ENCODE data around the gene CNGB1. TPM values are rescaled to one million over a fixed set of nuclear protein-coding genes. Genes with fewer than 3 reads are reported as not detected.

CNGB1 gene
- polyA plus RNA-seq, 1 of the 3 experiments (the other 2 are of a cell fraction): 0.05 TPM

DNA sequence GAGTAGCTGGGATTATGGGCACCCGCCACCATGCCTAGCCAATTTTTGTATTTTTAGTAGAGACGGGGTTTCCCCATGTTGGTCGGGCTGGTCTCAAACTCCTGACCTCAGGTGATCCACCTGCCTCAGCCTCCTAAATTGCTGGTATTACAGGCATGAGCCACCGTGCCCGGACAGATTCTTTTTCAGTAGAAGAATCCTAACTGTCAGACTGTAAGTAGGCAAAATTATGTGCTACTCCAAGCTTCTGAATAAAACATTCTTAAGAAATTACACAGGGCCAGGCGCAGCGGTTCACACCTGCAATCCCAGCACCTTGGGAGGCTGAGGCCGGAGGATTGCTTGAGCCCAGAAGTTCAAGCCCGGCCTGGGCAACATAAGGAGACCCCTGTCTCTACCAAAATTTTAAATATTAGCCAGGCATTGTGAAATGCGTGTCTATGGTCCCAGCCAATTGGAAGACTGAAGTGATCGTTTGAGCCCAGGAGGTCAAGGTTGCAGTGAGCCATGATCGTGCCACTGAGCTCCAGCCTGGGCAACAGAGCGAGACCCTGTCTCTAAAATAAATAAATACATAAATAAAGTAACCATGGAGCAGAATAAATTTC, 101.9 kb downstream of the CNGB1 start:
- Histone ChIP-seq H3K4me1 (ENCODE audit: control insufficient read depth in 1 of 2, insufficient read depth in 2 of 2, low read depth in 1 of 2, low read length in 1 of 2) (peaks cover 3 to 11% of the 10 kb centered on the region in 2 experiments; a peak in 2 of 4 replicates), H3F3A (replicated peaks; ENCODE audit: insufficient read depth) (peaks cover 19% of the 10 kb centered on the region), H4K20me1 (ENCODE audit: insufficient read depth) (no peaks in the 10 kb centered on the region), H3K36me3 (replicated peaks in 1 of 2; ENCODE audit: control insufficient read depth in 1 of 2, insufficient read depth in 2 of 2, low read length in 1 of 2) (no peaks in the 10 kb centered on the region), H3K9me3 (no peaks in the 10 kb centered on the region), H2AFZ (ENCODE audit: low read depth) (no peak overlapping the region), H3K9me2 (no peaks in the 10 kb centered on the region), H3K27ac (ENCODE audit: low read depth in 2 of 2, low read length in 1 of 2) (no peak overlapping the region), H3K4me3 (ENCODE audit: low read depth in 2 of 2, low read length in 1 of 2) (no peak overlapping the region), H3K9ac (no peak overlapping the region), H3K27me3 (ENCODE audit: insufficient read depth) (no peaks in the 10 kb centered on the region), H3K79me2 (ENCODE audit: insufficient read depth) (no peaks in the 10 kb centered on the region), H3K4me2 (no peak overlapping the region)
- POLR2A ChIA-PET: no interaction called here
- WGBS (ENCODE audit: low lambda C conversion rate): 95% methylated on average over 13 of the region's 13 CpGs
- CTCF ChIA-PET: interaction anchor here (1.3 to 1.4 kb wide), 2 partner anchors 9 to 74 kb away, joined by 3 read pairs; no protein-coding TSS in a partner anchor
- TF ChIP-seq MXI1 (IDR thresholded peaks at IDR 0.05; ENCODE audit: low read depth, low read length): no peak
- TF ChIP-seq, protein P1, sequence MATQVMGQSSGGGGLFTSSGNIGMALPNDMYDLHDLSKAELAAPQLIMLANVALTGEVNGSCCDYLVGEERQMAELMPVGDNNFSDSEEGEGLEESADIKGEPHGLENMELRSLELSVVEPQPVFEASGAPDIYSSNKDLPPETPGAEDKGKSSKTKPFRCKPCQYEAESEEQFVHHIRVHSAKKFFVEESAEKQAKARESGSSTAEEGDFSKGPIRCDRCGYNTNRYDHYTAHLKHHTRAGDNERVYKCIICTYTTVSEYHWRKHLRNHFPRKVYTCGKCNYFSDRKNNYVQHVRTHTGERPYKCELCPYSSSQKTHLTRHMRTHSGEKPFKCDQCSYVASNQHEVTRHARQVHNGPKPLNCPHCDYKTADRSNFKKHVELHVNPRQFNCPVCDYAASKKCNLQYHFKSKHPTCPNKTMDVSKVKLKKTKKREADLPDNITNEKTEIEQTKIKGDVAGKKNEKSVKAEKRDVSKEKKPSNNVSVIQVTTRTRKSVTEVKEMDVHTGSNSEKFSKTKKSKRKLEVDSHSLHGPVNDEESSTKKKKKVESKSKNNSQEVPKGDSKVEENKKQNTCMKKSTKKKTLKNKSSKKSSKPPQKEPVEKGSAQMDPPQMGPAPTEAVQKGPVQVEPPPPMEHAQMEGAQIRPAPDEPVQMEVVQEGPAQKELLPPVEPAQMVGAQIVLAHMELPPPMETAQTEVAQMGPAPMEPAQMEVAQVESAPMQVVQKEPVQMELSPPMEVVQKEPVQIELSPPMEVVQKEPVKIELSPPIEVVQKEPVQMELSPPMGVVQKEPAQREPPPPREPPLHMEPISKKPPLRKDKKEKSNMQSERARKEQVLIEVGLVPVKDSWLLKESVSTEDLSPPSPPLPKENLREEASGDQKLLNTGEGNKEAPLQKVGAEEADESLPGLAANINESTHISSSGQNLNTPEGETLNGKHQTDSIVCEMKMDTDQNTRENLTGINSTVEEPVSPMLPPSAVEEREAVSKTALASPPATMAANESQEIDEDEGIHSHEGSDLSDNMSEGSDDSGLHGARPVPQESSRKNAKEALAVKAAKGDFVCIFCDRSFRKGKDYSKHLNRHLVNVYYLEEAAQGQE (IDR thresholded peaks at IDR 0.05; ENCODE audit: low read depth, low read length): no peak
- no peak for TF ChIP-seq FOSL2 (IDR thresholded peaks at IDR 0.05; ENCODE audit: borderline replicate concordance, low read depth)
- TF ChIP-seq, protein P2, sequence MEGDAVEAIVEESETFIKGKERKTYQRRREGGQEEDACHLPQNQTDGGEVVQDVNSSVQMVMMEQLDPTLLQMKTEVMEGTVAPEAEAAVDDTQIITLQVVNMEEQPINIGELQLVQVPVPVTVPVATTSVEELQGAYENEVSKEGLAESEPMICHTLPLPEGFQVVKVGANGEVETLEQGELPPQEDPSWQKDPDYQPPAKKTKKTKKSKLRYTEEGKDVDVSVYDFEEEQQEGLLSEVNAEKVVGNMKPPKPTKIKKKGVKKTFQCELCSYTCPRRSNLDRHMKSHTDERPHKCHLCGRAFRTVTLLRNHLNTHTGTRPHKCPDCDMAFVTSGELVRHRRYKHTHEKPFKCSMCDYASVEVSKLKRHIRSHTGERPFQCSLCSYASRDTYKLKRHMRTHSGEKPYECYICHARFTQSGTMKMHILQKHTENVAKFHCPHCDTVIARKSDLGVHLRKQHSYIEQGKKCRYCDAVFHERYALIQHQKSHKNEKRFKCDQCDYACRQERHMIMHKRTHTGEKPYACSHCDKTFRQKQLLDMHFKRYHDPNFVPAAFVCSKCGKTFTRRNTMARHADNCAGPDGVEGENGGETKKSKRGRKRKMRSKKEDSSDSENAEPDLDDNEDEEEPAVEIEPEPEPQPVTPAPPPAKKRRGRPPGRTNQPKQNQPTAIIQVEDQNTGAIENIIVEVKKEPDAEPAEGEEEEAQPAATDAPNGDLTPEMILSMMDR (IDR thresholded peaks at IDR 0.05): no peak
- no peak for TF ChIP-seq POLR2AphosphoS5 (IDR thresholded peaks at IDR 0.05; ENCODE audit: low read depth, low read length)
- TF ChIP-seq RXRA (IDR thresholded peaks at IDR 0.05; ENCODE audit: borderline replicate concordance, low read depth): no peak
- no peak for TF ChIP-seq SMC3 (IDR thresholded peaks at IDR 0.05; ENCODE audit: low read depth, low read length)
- no peak for TF ChIP-seq SIN3A (IDR thresholded peaks at IDR 0.05; ENCODE audit: borderline replicate concordance, low read depth, low read length)
- TF ChIP-seq, protein P3, sequence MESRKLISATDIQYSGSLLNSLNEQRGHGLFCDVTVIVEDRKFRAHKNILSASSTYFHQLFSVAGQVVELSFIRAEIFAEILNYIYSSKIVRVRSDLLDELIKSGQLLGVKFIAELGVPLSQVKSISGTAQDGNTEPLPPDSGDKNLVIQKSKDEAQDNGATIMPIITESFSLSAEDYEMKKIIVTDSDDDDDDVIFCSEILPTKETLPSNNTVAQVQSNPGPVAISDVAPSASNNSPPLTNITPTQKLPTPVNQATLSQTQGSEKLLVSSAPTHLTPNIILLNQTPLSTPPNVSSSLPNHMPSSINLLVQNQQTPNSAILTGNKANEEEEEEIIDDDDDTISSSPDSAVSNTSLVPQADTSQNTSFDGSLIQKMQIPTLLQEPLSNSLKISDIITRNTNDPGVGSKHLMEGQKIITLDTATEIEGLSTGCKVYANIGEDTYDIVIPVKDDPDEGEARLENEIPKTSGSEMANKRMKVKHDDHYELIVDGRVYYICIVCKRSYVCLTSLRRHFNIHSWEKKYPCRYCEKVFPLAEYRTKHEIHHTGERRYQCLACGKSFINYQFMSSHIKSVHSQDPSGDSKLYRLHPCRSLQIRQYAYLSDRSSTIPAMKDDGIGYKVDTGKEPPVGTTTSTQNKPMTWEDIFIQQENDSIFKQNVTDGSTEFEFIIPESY (IDR thresholded peaks at IDR 0.05; ENCODE audit: borderline replicate concordance, low read depth): no peak
- no peak for TF ChIP-seq EP300 (IDR thresholded peaks at IDR 0.05; ENCODE audit: borderline replicate concordance in 1 of 2, low read depth in 1 of 2, low read length in 1 of 2)
- TF ChIP-seq, protein P4, sequence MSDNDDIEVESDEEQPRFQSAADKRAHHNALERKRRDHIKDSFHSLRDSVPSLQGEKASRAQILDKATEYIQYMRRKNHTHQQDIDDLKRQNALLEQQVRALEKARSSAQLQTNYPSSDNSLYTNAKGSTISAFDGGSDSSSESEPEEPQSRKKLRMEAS (IDR thresholded peaks at IDR 0.05; ENCODE audit: low read depth): no peak
- DNase-seq: no peak

Measured in SK-N-SH (cell line).